ENCODE data around the gene OGA.

The OGA gene

GRCh38 chr10:101818119-101818871, at the start of gene OGA:
TSS of gene OGA (minus strand) at chr10:101818444. CDS start at chr10:101818022, 422 bp downstream.
- TF ChIP-seq GATA3 (IDR thresholded peaks at IDR 0.05; ENCODE audit: low read depth, low read length), result no peak
- TF ChIP-seq GATA2 (IDR thresholded peaks at IDR 0.05; ENCODE audit: low read depth, low read length), result no peak

GRCh38 chr10:101867931-101868330, 49.7 kb upstream of the OGA start:
- no peak for TF ChIP-seq GATA2 (IDR thresholded peaks at IDR 0.05; ENCODE audit: low read depth, low read length)
- no peak for TF ChIP-seq GATA3 (IDR thresholded peaks at IDR 0.05; ENCODE audit: low read depth, low read length)

- TF ChIP-seq GATA2 (IDR thresholded peaks at IDR 0.05; ENCODE audit: low read depth, low read length) (no peak), GATA3 (IDR thresholded peaks at IDR 0.05; ENCODE audit: low read depth, low read length) (no peak)
These were observed 41.3 kb upstream of the OGA start for GRCh38 chr10:101859530-101859929.

- TF ChIP-seq GATA3 (IDR thresholded peaks at IDR 0.05; ENCODE audit: low read depth, low read length) (no peak), GATA2 (IDR thresholded peaks at IDR 0.05; ENCODE audit: low read depth, low read length) (no peak)
These were observed 40.7 kb upstream of the OGA start for GRCh38 chr10:101858723-101859500.

GRCh38 chr10:101857802-101858476, 39.7 kb upstream of the OGA start:
- TF ChIP-seq GATA2 (IDR thresholded peaks at IDR 0.05; ENCODE audit: low read depth, low read length), result no peak
- no peak for TF ChIP-seq GATA3 (IDR thresholded peaks at IDR 0.05; ENCODE audit: low read depth, low read length)

- TF ChIP-seq GATA2 (IDR thresholded peaks at IDR 0.05; ENCODE audit: low read depth, low read length) (no peak), GATA3 (IDR thresholded peaks at IDR 0.05; ENCODE audit: low read depth, low read length) (no peak)
These were observed 38.4 kb upstream of the OGA start for GRCh38 chr10:101856626-101857025.

- TF ChIP-seq GATA3 (IDR thresholded peaks at IDR 0.05; ENCODE audit: low read depth, low read length) (no peak), GATA2 (IDR thresholded peaks at IDR 0.05; ENCODE audit: low read depth, low read length) (no peak)
These were observed 33.3 kb upstream of the OGA start for GRCh38 chr10:101851411-101852116.

GRCh38 chr10:101850749-101851148, 32.5 kb upstream of the OGA start:
- TF ChIP-seq GATA2 (IDR thresholded peaks at IDR 0.05; ENCODE audit: low read depth, low read length), result no peak
- TF ChIP-seq GATA3 (IDR thresholded peaks at IDR 0.05; ENCODE audit: low read depth, low read length), result no peak

GRCh38 chr10:101848894-101849351, 30.7 kb upstream of the OGA start:
- TF ChIP-seq GATA2 (IDR thresholded peaks at IDR 0.05; ENCODE audit: low read depth, low read length) (no peak), GATA3 (IDR thresholded peaks at IDR 0.05; ENCODE audit: low read depth, low read length) (no peak)

GRCh38 chr10:101848408-101848807, 30.2 kb upstream of the OGA start:
- no peak for TF ChIP-seq GATA2 (IDR thresholded peaks at IDR 0.05; ENCODE audit: low read depth, low read length)
- TF ChIP-seq GATA3 (IDR thresholded peaks at IDR 0.05; ENCODE audit: low read depth, low read length), result no peak

- no peak for TF ChIP-seq GATA3 (IDR thresholded peaks at IDR 0.05; ENCODE audit: low read depth, low read length)
These were observed 27.6 kb upstream of the OGA start for GRCh38 chr10:101845893-101846292.

GRCh38 chr10:101843032-101844021, 25.1 kb upstream of the OGA start, which contains the start of gene KCNIP2:
TSS of gene KCNIP2 (minus strand) at chr10:101843800. CDS start at chr10:101843568, 232 bp downstream.
- no peak for TF ChIP-seq GATA3 (IDR thresholded peaks at IDR 0.05; ENCODE audit: low read depth, low read length)
- TF ChIP-seq GATA2 (IDR thresholded peaks at IDR 0.05; ENCODE audit: low read depth, low read length), result no peak

- TF ChIP-seq GATA2 (IDR thresholded peaks at IDR 0.05; ENCODE audit: low read depth, low read length) (no peak), GATA3 (IDR thresholded peaks at IDR 0.05; ENCODE audit: low read depth, low read length) (no peak)
These were observed 23.6 kb upstream of the OGA start for GRCh38 chr10:101841826-101842225.

All from SH-SY5Y (cell line).